ENCODE measurements around the gene RTEL1.
"Not testable (repeated sequence)": the region's sequence is repeated elsewhere in the genome, so short reads cannot be mapped to it uniquely, and the experiment has no call there.

Gene RTEL1, protein sequence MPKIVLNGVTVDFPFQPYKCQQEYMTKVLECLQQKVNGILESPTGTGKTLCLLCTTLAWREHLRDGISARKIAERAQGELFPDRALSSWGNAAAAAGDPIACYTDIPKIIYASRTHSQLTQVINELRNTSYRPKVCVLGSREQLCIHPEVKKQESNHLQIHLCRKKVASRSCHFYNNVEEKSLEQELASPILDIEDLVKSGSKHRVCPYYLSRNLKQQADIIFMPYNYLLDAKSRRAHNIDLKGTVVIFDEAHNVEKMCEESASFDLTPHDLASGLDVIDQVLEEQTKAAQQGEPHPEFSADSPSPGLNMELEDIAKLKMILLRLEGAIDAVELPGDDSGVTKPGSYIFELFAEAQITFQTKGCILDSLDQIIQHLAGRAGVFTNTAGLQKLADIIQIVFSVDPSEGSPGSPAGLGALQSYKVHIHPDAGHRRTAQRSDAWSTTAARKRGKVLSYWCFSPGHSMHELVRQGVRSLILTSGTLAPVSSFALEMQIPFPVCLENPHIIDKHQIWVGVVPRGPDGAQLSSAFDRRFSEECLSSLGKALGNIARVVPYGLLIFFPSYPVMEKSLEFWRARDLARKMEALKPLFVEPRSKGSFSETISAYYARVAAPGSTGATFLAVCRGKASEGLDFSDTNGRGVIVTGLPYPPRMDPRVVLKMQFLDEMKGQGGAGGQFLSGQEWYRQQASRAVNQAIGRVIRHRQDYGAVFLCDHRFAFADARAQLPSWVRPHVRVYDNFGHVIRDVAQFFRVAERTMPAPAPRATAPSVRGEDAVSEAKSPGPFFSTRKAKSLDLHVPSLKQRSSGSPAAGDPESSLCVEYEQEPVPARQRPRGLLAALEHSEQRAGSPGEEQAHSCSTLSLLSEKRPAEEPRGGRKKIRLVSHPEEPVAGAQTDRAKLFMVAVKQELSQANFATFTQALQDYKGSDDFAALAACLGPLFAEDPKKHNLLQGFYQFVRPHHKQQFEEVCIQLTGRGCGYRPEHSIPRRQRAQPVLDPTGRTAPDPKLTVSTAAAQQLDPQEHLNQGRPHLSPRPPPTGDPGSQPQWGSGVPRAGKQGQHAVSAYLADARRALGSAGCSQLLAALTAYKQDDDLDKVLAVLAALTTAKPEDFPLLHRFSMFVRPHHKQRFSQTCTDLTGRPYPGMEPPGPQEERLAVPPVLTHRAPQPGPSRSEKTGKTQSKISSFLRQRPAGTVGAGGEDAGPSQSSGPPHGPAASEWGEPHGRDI (N-terminal part only)

DNA sequence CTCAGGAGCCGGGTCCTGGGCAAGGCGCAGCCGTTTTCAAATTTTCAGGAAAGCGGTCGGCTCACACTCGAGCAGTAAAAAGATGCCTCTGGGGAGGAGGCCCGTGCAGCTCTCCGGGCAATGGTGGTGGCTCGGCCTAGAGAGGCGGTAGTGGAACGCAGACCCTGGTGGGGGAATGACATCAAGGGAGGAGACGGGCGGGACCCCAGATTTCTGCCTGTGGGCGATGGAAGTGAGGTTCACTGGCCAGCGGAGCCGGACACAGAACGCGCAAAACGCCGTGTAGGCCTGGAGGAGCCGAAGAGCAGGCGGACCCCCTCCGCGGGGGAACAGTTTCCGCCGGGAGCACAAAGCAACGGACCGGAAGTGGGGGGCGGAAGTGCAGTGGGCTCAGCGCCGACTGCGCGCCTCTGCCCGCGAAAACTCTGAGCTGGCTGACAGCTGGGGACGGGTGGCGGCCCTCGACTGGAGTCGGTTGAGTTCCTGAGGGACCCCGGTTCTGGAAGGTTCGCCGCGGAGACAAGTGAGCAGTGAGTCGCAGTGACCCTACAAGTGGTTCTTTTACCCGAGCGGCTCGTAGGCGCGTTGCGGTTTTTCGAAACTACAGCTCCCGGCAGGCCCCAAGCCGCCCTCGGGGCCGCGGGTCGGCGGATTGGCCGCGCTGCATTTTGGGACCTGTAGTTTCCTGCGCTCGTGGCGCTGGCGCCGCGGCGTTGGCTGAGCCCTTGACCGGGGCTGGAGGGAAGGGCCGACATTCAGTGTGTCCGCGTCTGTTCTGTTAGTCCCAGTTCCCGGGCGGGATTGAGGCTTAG is at the start of gene RTEL1:
TSS of gene RTEL1 (plus strand) at position 376 of the 812 bp plus-strand sequence. CDS start 1,091 bp downstream, outside the sequence.
- DNase-seq = peak; percentile 86

DNA sequence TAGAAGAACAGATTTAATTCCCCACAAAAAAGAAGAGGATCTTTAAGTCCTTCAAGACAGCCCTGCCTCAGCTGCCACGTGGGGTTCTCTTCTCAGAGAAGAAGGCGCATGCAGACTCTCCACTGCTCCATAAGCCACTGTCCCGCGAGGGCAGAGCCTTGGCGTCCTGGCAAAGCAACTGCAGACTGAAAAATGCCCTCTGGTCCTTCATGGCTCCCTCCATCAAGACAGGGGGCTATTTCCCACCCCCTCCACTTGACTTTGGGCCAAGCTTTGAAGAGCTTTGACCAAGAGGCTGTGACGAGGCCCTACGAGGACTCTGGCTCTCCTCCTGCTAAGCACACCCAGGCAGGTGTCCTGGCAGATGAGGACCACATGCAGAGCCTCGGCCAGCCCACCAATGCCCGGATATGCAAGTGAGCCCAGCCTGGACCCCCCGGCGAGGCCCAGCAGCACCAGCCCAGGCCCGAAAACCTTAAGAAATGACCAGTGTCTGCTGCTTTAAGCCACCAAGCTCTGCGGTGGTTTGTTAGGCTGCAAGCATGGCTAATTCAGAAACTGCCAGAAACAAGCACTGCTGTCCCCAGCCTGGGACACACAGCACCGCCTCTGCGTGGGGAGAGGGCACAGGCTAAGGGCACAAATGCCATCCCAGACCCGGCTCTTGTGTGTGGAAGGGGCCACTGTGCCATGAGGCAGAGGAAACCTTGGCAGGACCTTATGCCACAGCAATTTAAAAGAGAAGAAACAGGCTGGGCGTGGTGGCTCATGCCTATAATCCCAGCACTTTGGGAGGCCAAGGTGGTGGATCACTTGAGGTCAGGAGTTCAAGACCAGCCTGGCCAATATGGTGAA is 47.3 kb upstream of the RTEL1 start:
- no peak for DNase-seq

DNA sequence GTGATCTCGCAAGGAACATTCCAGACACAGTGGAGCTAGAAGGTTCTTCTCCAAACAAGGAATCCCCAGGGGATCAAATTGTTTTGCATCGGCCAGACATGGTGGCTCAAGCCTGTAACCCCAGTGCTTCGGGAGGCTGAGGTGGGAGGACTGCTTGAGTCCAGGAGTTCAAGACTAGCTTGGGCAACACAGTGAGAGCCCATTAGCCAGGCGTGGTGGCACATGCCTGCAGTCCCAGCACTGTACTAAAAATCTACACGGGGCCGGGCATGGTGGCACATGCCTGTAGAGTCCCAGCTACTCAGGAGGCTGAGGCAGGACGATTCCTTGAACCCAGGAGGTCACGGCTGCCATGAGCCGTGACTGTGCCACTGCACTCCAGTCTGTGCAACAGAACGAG is 46.5 kb upstream of the RTEL1 start:
- DNase-seq = no peak

DNA sequence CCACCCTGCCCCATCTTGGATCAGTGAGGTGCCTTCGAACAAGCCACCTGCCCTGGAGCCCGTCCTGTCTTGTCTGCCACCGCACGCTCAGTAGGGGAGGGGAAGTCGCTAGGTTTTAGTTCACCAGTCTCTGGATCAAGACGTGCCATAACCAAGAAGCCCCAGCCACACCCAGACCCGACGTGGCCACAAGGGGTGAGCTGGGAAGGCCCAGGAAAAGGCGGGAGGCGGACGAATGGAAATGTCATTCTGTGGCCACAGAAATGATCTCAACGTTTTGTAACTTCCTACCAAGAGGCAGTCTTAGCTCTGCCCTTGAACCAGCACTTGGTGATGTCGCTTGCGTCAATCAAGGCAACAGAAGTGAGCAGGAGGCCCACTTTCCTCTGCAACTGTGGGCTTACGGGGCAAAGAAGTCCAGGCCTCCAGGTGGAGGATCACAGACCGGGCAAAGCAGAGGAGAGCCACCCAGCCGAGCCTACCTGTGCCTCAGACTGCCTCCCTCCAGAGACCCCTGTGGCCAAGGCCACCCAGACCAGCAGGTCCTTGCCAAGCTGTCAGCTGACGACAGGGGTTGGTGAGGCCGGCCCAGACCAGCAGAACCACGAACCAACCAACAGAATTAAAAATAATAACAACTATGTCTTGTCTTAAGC is 45.7 kb upstream of the RTEL1 start:
- DNase-seq = no peak

DNA sequence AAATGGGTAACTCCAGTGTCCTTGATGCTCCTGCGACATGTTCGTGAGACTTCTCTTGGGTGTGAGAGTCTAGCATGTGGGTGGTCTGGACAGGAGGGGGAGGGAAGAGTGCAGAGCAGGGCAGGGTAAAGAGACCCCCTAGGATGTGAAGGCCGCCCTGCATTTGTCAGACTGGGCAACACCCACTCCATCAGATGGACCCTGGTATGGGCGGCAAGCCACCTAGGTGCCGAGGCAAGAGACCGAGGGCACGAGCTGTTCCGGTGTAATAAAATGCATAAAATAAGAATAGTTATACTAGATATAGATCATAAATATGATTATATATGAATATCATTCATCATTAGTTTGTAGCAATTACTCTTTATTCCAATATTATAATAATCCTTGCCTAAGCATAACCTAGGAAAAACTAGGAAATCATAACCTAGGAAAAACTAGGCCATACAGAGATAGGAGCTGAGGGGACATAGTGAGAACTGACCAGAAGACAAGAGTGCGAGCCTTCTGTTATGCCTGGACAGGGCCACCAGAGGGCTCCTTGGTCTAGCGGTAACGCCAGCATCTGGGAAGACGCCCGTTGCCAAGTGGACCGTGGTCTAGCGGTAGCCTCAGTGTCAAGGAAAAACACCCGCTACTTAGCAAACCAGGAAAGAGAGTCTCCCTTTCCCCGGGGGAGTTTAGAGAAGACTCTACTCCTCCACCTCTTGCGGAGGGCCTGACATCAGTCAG is 44.1 kb upstream of the RTEL1 start:
- DNase-seq = not testable (repeated sequence)

DNA sequence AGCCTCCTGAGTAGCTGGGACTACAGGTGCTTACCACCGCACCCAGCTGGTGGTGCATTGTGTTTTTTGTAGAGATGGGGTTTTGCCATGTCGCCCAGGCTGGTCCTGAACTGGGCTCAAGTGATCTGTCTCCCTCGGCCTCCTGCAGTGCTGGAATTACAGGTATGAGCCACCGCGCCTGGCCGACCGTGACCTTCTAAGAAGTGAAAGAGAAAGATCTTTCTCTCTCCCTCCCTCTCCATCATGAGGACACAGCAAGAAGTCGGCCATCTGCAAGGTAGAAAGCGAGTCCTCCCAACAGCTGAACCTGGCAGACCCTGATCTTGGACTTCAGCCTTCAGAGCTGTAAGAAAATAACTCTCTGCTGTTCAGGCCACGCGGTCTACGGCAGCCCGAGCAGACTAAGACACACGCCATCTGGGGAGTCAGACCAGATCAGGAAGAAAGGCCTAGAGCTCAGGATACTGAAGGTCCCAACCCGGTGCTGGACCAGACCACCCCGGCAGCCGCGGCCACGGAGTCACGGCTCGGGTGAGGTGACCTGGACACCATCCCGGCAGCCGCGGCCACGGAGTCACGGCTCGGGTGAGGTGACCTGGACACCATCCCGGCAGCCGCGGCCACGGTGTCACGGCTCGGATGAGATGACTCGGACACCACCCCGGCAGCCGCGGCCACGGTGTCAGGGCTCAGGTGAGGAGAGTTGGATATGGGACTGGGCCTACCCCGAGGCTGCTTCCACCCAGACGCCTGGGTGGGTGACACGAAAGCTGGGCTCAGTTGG is 40.8 kb upstream of the RTEL1 start:
- DNase-seq = no peak

DNA sequence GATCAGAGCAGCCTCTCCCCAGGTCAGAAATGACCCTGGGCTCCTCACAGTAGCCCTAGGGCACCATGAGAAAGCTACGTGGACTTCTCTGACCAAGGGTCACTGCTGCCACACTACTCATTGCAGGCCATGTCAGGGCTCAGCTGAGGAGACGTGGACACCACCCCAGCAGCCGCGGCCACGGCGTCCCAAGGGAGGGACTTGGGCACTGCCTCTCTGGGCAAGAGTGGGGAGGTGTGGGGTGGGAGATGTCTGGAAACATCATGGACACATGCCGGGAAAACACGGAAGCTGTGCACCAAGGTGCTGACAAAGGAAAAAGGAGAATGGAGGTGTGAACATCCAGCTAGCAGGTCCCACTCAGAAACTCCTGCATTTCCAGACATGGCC is 40.2 kb upstream of the RTEL1 start:
- no peak for DNase-seq

DNA sequence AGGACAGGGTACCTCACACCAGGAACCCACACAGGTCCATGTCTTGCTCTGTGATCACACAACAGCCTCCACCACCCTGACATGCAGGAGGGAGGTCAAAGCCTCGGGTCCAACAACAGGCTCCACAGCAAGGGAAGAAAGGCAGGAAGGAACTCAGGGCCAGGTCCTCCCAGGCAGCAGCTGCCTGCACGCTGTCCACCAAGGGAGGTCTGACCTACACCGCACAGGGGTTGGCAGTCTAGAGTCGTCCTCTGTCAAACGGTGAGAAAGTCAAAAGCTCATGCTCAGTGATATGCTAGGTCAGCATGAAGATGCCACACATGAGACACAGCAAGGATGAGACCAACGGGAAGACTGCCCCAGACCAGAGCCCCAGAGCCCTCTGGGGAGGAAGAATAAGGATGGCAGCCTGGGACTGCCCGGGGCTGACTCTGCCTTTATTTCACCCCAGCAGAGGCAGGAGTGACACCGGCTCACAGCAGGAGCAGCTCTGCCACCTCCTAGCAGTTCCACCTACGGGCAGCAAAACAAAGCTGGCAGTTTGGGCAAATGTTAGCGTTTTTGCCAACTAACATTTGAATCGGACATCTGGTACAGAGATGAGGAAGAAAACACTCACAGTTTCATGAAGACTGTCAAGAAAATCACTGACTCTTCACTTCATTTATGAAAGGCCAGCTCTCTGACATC is 39.7 kb upstream of the RTEL1 start:
- no peak for DNase-seq

DNA sequence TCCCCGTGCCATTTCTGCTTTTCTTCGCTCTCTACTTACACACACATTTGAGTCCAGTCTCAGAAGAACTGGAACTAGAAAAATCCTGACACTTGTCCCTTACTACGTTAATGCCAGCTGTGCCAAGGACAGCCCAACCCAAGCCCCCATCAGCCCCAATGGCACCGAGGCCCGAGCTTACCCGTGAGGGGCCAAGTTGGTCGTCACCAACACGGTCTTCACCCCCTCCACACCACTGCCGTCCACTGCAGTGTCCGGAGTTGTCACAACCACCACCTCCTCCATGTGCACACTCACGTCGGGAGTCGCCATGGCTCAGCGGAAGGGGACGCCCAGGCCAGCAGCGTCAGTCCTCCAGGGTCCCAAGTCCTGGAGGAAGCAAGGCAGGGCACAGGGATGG is 39.0 kb upstream of the RTEL1 start:
- DNase-seq = no peak

DNA sequence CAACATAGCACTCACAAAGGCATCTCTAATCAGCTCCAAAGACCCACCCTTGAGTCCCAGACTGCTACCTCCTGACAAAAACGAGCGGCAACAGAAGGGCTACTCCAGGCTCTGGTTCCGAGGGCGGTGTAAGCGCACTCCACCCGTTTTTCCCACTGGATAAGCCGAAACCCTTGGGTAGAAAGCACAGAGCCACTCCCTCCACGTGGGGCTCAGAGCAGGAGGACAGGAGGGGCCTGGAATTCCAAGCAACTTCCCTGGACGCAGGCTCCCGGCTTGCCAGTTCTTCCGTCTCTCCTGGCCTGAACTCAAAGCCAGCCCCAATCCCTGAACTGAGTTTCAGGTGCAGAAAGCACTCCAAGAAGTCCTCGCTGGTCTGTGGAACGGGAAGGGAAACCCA is 38.6 kb upstream of the RTEL1 start:
- no peak for DNase-seq

DNA sequence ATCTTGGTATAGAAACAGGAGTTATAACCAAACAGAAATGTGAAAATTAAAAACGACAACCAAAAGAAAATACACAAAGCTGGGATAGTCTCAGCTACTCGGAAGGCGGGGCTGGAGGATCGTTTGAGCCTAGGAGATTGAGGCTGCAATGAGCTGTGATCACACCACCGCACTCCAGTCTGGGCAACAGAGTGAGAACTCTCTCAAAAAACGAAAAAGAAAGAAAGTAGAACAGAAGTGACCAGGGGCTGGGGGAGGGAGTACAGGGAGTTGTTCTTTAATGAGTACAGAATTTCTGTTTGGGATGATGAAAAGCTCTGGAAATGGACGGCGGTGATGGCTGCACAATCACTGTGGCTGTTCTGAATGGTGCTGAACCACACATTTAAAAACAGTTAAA is 37.1 kb upstream of the RTEL1 start:
- no peak for DNase-seq

DNA sequence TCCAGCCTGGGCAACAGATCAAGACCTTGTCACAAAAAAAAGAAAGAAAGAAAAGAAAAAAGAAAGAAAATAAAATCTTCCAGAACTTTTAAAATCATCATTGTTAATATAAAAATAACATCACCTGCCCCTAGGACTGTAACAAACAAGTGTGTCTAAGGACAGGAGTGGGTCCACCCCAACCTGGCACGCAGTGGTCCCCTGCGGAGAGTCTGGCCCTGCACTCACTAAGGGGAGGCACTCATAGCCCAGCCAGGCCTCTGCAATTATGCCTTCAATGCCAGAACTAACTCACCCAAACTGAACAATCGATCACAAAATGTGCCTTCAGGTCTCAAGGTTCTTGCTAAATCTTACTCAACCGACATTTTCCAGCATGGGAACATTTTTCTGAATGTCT is 36.0 kb upstream of the RTEL1 start:
- no peak for DNase-seq

DNA sequence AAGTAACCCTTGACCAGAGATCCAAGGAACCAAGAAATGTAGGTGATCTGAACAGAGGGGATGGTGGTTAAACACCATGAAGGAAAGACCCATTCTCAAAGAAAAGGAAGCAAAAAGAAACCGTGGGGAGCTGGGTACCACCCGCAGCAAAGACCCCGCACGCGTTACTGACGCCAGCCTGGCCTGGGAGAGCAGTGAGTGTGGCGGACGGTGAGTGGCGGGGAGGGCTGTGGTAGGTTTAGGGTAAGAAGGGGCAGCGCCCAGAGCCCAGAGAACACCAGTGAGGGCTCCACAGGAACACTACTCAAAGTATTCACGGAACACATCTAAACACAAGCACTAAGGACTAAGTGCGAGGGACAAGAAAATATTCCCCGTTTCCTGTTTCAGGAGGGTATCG is 35.4 kb upstream of the RTEL1 start:
- DNase-seq = no peak

DNA sequence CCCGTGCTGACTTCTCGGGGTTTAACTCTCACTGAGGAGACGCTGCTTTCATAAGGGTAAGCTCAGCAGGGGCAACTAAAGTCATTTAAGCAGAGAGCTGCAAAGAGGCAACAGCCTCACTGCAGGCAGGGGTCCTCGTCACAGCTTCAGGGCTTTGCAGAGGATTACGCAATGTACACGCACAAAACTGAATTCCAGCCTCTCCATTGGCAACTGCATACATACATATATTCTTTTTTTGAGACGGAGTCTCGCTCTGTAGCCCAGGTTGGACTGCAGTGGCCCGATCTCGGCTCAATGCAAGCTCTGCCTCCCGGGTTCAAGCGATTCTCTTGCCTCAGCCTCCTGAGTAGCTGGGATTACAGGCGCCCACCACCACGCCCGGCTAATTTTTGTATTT is 33.6 kb upstream of the RTEL1 start:
- no peak for DNase-seq

DNA sequence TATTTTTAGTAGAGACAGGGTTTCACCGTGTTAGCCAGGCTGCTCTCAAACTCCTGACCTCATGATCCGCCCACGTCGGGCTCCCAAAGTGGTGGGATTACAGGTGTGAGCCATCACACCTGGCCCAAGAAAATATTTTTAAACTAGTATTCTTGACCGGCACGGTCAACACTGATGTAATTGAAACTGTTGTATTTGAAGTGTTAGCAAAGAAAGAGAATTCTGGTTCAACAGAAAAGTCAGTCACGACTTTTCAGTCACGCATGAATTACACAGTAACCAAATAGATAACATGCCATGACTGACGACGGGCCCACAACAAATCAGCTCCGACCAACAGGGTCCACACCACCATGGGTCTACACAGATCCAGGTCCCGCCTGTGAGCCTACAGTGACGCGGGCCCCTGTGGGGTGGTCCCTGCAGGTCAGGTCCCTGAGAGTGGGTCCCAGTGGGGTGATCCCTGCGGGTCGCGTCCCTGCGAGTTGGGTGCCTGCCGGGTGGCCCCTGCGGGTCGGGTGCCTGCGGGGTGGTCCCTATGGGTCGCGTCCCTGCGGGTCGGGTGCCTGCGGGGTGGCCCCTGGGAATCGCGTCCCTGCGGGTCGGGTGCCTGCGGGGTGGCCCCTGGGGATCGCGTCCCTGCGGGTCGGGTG is 32.2 kb upstream of the RTEL1 start:
- DNase-seq = peak; percentile 16

DNA sequence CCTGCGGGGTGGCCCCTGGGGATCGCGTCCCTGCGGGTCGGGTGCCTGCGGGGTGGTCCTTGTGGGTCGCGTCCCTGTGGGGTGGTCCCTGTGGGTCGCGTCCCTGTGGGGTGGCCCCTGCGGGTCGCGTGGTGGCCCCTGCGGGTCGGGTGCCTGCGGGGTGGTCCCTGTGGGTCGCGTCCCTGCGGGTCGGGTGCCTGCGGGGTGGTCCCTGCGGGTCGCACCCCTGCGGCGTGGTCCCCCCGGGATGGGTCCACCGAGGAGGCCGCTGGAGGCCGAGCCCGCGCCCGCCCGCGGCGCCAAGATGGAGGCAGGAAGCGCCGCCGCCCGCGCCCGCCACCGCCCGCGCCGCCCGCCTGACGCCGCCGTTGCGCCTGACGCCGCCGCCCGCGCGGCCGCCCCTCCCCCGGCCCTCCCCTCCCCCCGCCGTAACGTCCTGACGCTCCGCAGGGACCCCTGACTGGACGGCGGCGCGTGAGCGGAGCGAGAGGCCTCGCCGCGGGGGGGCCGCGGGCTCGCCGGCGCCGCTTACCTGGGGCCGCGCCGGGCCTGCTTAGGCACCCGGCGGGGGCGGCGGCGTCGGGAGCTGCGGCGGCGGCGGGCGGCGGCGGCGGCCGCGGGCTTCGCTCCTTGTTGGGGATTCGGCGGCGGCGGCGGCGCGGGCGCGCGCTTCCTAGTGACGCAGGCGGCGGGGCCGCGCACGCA is 31.5 kb upstream of the RTEL1 start, which contains the start of gene GMEB2:
TSS of gene GMEB2 (minus strand) at position 678 of the 705 bp plus-strand sequence. CDS start 7,704 bp downstream, outside the sequence.
- DNase-seq = peak; percentile 67

DNA sequence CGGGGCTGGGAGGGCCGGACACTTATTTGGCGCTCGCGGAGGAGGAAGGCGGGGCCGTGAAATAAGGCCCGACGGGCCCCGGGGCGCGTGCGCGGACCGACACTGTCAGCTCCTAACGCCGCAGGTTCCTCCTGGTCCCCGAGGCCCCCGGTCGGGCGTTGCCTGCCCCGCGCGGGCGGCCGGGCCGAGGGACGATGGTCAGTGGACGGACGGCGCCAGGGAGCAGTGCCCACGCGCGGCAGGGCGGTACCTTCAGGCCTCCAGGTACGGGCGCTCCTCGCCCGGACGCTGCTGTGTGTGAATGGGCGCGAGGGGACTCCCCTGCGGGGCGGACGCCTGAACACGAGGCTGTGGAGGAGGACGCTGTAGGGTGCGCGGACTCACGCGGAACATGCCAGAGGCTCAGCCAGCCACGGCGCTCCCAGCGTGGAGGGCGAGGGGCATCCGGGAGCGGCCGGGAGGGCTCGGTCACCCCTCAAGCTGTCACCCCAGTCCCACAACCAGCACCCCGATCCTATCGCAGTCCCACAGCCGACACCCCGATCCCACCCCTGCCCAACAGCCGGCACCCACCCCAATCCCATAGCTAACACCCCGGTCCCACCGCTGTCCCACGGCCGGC is 30.9 kb upstream of the RTEL1 start:
- DNase-seq = peak; percentile 93

Measured in activated effector memory CD4-positive, alpha-beta T cell treated with Interleukin-2 at 50 U/mL for 16 hours (primary cell).